ENCODE measurements around the gene EPB41L2. TPM values are rescaled to one million over a fixed set of nuclear protein-coding genes. Genes with fewer than 3 reads are reported as not detected.

The EPB41L2 gene
- total RNA-seq, 1 experiment from 2014 or later = 74.8 TPM

- Histone ChIP-seq H3K27me3 (ENCODE audit: insufficient read depth, low read length) (no peaks in the 10 kb centered on the region), H2AFZ (ENCODE audit: low read depth, low read length, poor library complexity, severe bottlenecking) (no peak overlapping the region), H3K4me3 (replicated peaks in 1 of 2; ENCODE audit: low read depth in 1 of 2, low read length in 2 of 2) (no peak overlapping the region), H3K9me3 (ENCODE audit: control insufficient read depth in 1 of 2, insufficient read depth in 1 of 2, low read depth in 1 of 2, low read length in 2 of 2) (peaks cover 8 to 22% of the 10 kb centered on the region in 2 experiments; a peak in 2 of 4 replicates), H3K9ac (ENCODE audit: low read length) (no peak overlapping the region), H4K20me1 (ENCODE audit: insufficient read depth) (no peaks in the 10 kb centered on the region), H3K9me2 (ENCODE audit: insufficient read depth) (no peaks in the 10 kb centered on the region), H3K27ac (ENCODE audit: low read depth, low read length) (no peak overlapping the region), H3K4me1 (ENCODE audit: control insufficient read depth in 1 of 2, insufficient read depth in 2 of 2, low read length in 2 of 2) (peaks cover 0 to 9% of the 10 kb centered on the region in 2 experiments; a peak in 1 of 4 replicates), H3K79me2 (ENCODE audit: insufficient read depth, low read length) (peaks cover 74% of the 10 kb centered on the region), H3K4me2 (ENCODE audit: low read length) (no peak overlapping the region), H3K36me3 (ENCODE audit: control insufficient read depth in 1 of 2, insufficient read depth in 2 of 2, low read length in 2 of 2) (peaks cover 0 to 8% of the 10 kb centered on the region in 2 experiments; a peak in 1 of 4 replicates)
- no TSS peak for BruUV-seq (replicated peaks)
- intact Hi-C loops (cut with micrococcal nuclease) = no loop called here
- ChIA-PET CTCF (no interaction called here), POLR2A (no interaction called here), RAD21 (ENCODE audit: low non-redundant PET in 1 of 2, low total read pairs in 2 of 2, uncharacterized antibody in 2 of 2, unreplicated experiment in 2 of 2) (no interaction called here)
- DNase-seq (ENCODE audit: low read depth, low spot score) (no peak), ATAC-seq (no peak)
- TF ChIP-seq MAX (IDR thresholded peaks at IDR 0.05) (no peak), YY1 (IDR thresholded peaks at IDR 0.05; ENCODE audit: extremely low read depth, insufficient replicate concordance, low read depth, low read length) (no peak), SRF (IDR thresholded peaks at IDR 0.05; ENCODE audit: low read depth) (no peak), TCF7L2 (IDR thresholded peaks at IDR 0.05; ENCODE audit: borderline replicate concordance, extremely low read depth, insufficient read depth, insufficient read length) (no peak), FOSL1 (IDR thresholded peaks at IDR 0.05; ENCODE audit: low read depth) (no peak), SP1 (IDR thresholded peaks at IDR 0.05; ENCODE audit: low read depth) (no peak), ZFX (IDR thresholded peaks at IDR 0.05) (no peak), POLR2AphosphoS5 (IDR thresholded peaks at IDR 0.05; ENCODE audit: low read depth, low read length) (no peak), SIN3A (IDR thresholded peaks at IDR 0.05; ENCODE audit: low read depth) (no peak), JUND (IDR thresholded peaks at IDR 0.05) (no peak), CEBPB (IDR thresholded peaks at IDR 0.05; ENCODE audit: low read depth) (no peak), CBX3 (IDR thresholded peaks at IDR 0.05; ENCODE audit: low read depth) (no peak), CTCF (IDR thresholded peaks at IDR 0.05 in 2 of 3, conservative IDR thresholded peaks at IDR 0.05 in 1 of 3; ENCODE audit: borderline replicate concordance in 1 of 3, insufficient read depth in 1 of 3, low read depth in 2 of 3, low read length in 2 of 3) (no peak), EZH2 (IDR thresholded peaks at IDR 0.05) (no peak), RAD21 (IDR thresholded peaks at IDR 0.05; ENCODE audit: low read depth) (no peak), ZNF274 (IDR thresholded peaks at IDR 0.05; ENCODE audit: low read depth, low read length) (no peak), ATF3 (IDR thresholded peaks at IDR 0.05) (no peak), EGR1 (IDR thresholded peaks at IDR 0.05; ENCODE audit: low read depth) (no peak), ZBTB33 (IDR thresholded peaks at IDR 0.05; ENCODE audit: extremely low read depth, insufficient replicate concordance, low read length) (no peak), POLR2A (IDR thresholded peaks at IDR 0.05; ENCODE audit: borderline replicate concordance, extremely low read depth, insufficient read depth, insufficient read length) (no peak)
Measured at GRCh38 chr6:131054392-131055250, 8.4 kb downstream of the EPB41L2 start.
